LNCAP (cell line): Measurements from ENCODE around the gene CFL1.

ENCODE experiments used
- TF ChIP-seq, protein P1 (sequence below): fragments of 450-650 bp; IDR thresholded peaks from 2 replicates; pipeline ENCODE4 v1.5.1; 2017; ENCODE audit warnings: mild to moderate bottlenecking

CFL1 gene

DNA sequence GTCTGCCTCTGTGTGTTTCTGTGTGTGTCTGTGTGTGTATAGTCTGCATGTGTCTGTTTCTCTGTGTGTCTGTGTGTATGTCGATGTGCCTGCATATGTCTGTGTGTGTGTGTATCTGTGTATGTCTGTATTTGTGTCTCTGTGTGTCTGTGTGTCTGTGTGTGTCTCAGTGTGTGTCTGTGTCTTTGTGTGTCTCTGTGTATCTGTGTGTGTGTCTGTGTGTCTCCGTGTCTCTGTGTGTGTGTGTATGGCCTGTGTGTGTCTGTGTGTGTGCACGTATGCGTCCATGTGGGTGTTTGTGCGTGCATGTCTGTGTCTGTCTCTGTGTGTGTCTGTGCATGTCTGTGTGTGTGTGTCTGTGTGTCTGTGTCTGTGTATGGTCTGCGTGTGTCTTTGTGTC, 23.8 kb downstream of the CFL1 start:
- TF ChIP-seq, protein P1, sequence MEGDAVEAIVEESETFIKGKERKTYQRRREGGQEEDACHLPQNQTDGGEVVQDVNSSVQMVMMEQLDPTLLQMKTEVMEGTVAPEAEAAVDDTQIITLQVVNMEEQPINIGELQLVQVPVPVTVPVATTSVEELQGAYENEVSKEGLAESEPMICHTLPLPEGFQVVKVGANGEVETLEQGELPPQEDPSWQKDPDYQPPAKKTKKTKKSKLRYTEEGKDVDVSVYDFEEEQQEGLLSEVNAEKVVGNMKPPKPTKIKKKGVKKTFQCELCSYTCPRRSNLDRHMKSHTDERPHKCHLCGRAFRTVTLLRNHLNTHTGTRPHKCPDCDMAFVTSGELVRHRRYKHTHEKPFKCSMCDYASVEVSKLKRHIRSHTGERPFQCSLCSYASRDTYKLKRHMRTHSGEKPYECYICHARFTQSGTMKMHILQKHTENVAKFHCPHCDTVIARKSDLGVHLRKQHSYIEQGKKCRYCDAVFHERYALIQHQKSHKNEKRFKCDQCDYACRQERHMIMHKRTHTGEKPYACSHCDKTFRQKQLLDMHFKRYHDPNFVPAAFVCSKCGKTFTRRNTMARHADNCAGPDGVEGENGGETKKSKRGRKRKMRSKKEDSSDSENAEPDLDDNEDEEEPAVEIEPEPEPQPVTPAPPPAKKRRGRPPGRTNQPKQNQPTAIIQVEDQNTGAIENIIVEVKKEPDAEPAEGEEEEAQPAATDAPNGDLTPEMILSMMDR = no peak

DNA sequence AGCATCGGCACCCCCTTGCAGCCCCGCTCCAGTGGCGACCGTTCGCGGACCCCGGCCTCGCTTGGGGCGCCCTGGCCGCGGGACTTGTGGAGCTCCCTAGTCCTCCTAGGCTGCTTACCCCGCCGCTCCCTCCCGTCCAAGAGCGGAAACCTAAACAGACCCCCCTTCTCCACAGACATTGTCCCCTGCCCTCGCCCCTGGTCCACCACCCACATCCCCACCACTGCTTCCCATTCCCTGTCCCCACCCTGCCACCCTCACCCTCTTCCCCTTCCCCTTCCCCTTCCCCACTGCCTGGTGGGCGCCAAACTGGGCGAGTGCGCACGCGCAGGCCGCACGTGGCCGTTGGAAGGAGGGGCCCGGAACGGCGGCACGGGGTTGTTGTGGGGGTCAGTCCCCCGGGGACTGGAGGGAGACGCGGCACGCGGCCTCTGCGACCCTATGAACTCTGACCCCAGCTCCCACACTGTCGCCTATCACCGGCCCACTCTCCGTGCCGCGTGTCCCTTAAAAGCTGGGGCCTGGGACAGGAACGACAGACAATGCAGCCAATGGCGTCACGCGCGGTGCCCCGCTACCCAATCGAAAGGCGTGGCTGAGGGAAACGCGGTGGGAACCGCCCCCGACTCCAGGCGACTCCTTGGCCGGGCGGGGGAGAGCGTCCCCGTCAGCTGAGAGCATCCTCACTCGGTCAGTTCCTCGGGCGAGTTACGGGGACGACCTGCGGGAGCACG, 24.5 kb downstream of the CFL1 start, which contains the start of gene SNX32:
Gene SNX32 (plus strand): TSS at position 667 of the 734 bp plus-strand sequence. CDS start 103 bp downstream, outside the sequence.
- TF ChIP-seq, protein P1 = no peak

DNA sequence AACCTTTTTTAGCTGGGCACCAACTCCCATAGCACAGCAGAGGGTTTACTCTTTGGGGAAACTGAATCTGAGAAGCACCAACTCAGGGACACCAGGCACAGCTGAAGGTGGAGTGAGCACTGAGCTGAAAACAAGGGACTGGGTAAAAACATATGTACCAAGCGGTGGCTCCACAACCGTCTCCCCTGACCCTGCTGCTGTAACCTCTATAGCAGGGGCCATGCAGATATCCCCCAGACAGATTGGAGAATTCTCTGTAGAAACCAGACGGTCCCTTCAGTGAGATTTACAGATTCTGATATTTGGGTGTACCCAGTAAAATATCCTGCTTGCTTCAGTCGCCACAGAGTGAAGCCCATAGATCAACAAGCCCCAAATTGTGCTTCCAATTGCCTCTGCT, 28.5 kb downstream of the CFL1 start:
- TF ChIP-seq, protein P1 = no peak

DNA sequence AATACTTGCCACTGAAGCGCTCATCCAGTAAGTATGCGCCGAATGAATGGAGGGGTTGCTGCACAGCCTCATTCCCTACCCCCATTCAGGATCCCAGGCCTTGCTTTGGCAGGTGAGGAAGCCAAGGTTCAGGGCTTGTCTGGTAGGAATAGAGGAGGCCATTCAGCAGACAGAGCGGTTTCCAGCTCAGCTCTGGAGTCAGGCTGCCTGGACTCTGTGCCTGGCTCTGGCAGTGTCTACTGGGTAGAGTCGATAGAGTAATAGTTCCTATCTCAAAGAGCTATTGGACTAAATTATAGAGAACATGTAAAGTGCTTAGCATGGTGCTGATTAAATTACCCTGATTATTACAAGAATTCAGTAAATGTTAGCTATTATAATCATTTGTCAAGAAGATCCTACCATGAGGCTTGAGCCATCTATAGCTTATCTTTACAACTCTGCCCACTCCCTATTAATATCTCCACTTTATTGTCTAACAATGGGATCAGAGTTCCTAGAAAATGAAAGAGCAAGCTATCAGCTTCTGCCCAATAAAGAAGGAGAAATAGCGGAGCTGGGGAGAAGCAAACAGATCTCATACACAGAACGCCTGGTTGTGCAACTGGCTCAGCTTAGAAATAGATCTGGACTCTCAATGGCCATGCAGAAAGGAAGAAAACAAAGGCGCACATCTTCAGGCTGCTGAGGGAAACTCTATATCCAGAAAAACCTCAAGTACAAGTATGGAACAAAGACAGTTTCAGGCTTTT, 30.8 kb downstream of the CFL1 start:
- TF ChIP-seq, protein P1 = no peak

DNA sequence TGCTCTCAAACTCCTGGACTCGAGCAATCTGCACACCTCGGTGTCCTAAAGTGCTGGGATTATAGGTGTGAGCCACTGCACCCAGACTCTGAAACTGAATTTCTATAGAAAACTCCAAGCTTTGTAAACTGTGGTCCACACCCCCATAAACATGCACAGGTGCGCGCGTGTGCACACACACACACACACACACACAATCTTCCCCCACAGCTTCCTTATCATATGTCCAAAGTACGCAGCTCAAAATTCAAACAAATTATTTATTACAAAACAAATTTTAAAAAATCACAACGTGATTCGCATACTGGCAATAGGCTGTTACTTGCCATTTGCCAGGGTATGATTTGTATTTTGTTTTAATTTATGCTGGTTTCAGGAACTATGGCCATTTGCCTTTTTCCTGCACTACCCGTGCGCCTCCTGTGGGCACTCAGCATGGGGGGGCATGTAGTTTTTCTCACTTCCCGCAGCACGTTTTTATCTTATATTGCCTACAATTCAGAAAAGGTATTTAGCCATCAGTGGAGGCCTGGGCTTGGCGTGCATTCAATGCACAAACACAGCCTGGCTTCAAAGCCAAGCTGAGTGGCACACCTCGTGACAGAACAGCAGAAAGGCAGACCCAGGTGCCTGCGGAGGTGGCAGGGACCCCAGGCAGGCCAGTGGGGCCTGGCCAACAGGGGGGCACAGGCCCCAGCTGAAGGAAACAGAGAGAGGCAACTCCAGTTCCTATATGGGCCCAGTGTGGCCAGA, 35.0 kb downstream of the CFL1 start:
- TF ChIP-seq, protein P1 = no peak

DNA sequence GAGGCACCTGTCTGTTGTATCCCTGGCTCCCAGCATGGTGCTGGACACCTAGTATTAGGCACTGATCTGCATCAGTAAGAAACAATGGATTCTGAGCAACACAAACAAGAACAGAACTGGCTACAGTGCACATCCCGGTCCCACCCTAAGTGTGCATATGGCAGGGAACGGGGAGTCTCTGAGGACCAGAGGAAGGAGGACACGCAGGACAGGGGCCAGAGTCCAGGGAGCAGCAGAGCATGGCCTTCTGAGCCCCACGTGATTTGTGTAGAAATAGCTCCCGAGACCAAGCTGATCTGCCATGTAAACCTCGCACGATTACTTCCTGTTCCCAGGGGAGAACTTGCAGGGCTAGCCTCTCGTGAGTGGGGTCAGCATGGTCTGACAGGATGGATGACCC, 36.9 kb downstream of the CFL1 start:
- TF ChIP-seq, protein P1 = no peak

DNA sequence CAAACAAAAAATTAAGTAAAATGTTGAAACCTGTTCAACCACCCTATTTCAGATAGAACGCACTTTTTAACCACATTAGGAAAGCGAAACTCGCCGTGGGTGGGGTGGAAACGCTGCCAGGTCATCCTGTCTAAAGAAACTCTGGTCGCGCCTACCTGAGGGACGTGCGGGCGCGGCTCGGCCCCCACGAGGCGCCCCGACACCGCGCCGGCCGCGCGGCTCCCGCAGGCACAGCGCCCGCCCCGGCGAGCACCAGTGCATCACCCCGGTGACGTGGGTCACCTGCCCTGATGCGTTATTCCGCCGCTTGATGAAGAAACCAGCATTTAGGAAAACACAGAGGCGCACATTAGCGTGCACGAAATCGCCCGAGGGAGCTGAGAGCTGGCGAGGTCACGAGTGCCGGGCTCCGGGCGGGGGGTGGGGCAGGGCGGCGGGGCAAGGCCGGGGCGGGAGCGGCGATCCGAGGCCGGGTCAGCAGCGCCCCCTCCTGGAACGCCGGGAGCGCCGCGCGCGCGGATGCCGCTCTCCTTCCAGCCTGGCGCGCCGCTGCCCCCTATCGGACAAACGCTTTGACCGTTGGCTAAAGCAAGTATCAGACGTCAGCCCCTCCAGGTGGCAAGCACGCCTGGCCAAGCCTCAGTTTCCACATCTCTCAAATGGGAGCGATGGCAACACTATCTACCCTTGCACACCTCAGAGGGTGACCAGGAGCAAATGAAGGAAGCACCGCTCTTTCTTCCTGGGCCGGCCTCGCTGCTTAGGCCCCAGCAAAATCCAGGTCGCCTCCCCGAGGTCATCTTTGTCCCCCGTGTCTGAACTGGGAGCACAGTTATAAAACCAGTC, 39.9 kb downstream of the CFL1 start:
- TF ChIP-seq, protein P1 = peak; percentile 98
